Panc1 (cell line): ENCODE results near the gene PKD1L1. TPM values are rescaled to one million over a fixed set of nuclear protein-coding genes. Genes with fewer than 3 reads are reported as not detected.
A peak's percentile ranks its signal among the peaks of the same experiment; 100 is the strongest.

Source experiments
- ATAC-seq: fragments of 200-7000 bp; cut with Tn5 transposase; 2 replicates; pipeline ENCODE4 v1.9.1; 2020; ENCODE audit warnings: mild to moderate bottlenecking, moderate library complexity
- BruUV-seq: library from RNA; stranded (reverse); fragments of 400-500 nt; replicated peaks from 2 replicates; lab custom pipeline; 2021; lab: Mats Ljungman, UMichigan
- CTCF ChIA-PET: fragments of 300-600 bp; sonication (Branson Sonifier 250); formaldehyde crosslinking; loops from one replicate; lab custom pipeline; 2022; ENCODE audit warnings: antibody characterized with exemption; lab: Charles Lee
- POLR2A ChIA-PET: fragments of 300-600 bp; sonication (Branson Sonifier 250); formaldehyde crosslinking; loops from one replicate; lab custom pipeline; 2022; ENCODE audit warnings: antibody characterized with exemption; lab: Charles Lee
- DNase-seq: peaks from one replicate; pipeline ENCODE4 v3.0.0-alpha.2; 2010; ENCODE audit warnings: low read depth, low spot score
- H3K27ac ChIP-seq: 2 replicates; pipeline ENCODE4 v1.5.1; 2011; ENCODE audit warnings: mild to moderate bottlenecking, low read length, inconsistent platforms
- H3K27me3 ChIP-seq: fragments of 200-500 bp; sonication (Bioruptor generic); 2 replicates; pipeline ENCODE4 v1.6.0; 2014; ENCODE audit warnings: low read length, inconsistent platforms; ENCODE audit not compliant: control insufficient read depth, insufficient read depth
- H3K36me3 ChIP-seq: fragments of 200-500 bp; sonication (Bioruptor generic); 2 replicates; pipeline ENCODE4 v1.5.1; 2014; ENCODE audit warnings: inconsistent platforms, mild to moderate bottlenecking, low read length, moderate library complexity; ENCODE audit not compliant: control insufficient read depth, insufficient read depth
- H3K4me1 ChIP-seq: 2 replicates; pipeline ENCODE4 v1.5.1; 2011; ENCODE audit warnings: inconsistent platforms, mild to moderate bottlenecking, low read length, moderate library complexity; ENCODE audit not compliant: control insufficient read depth, insufficient read depth
- H3K4me3 ChIP-seq, 2 experiments: 2 replicates each; pipeline ENCODE4 v1.5.1; 2011 to 2012; ENCODE audit warnings: low read depth in 2 of 2, low read length in 2 of 2, mild to moderate bottlenecking in 2 of 2, inconsistent platforms in 1 of 2, moderate library complexity in 1 of 2
- H3K9me3 ChIP-seq: fragments of 200-500 bp; sonication (Bioruptor generic); 2 replicates; pipeline ENCODE4 v1.5.1; 2014; ENCODE audit warnings: low read depth, mild to moderate bottlenecking, inconsistent platforms, low read length, moderate library complexity; ENCODE audit not compliant: control insufficient read depth, insufficient read depth
- CTCF ChIP-seq: fragments of 450-650 bp; IDR thresholded peaks from 2 replicates; pipeline ENCODE4 v1.5.1; 2017; ENCODE audit warnings: mild to moderate bottlenecking
- POLR2AphosphoS5 ChIP-seq: IDR thresholded peaks from 2 replicates; pipeline ENCODE4 v1.6.1; 2012; ENCODE audit warnings: mild to moderate bottlenecking, low read depth, low read length, moderate library complexity
- REST ChIP-seq, 2 experiments: IDR thresholded peaks; 2 replicates each; pipeline ENCODE4 v1.6.1; 2011 to 2012; ENCODE audit warnings: low read depth in 2 of 2, control low read depth in 1 of 2, low read length in 1 of 2, mild to moderate bottlenecking in 1 of 2, moderate library complexity in 1 of 2; ENCODE audit not compliant: insufficient read depth in 1 of 2
- SIN3A ChIP-seq: IDR thresholded peaks from 2 replicates; pipeline ENCODE4 v1.6.1; 2012; ENCODE audit warnings: low read depth, mild to moderate bottlenecking, low read length, moderate library complexity, borderline replicate concordance; ENCODE audit not compliant: insufficient read depth
- TCF7L2 ChIP-seq: IDR thresholded peaks from 2 replicates; pipeline ENCODE4 v1.6.1; 2011; ENCODE audit warnings: mild to moderate bottlenecking, low read depth, low read length, inconsistent platforms
- in situ Hi-C: cut with HindIII; loops from 2 replicates; pipeline ENCODE4 v1.10.0; 2016; ENCODE audit warnings: low sequenced_read_pairs, low pct_unique_long_range_greater_than_20kb
- intact Hi-C: fragments of 100-400 bp; cut with micrococcal nuclease; formaldehyde crosslinking; loops from one replicate; pipeline ENCODE4 v1.10.0; 2022; ENCODE audit not compliant: unreplicated experiment
- total RNA-seq: library from RNA; stranded (reverse); gene quantifications from one replicate; pipeline ENCODE4 v1.2.1, GENCODE V29; 2021; ENCODE audit not compliant: unreplicated experiment

The PKD1L1 gene
- total RNA-seq, 1 experiment from 2014 or later: 2.2 TPM

GRCh38 chr7:47765373-47765979, 182.8 kb downstream of the PKD1L1 start:
- Histone ChIP-seq H3K27me3 (no peaks in the 10 kb centered on the region), H3K4me1 (peaks cover 29% of the 10 kb centered on the region), H3K9me3 (peaks cover 6% of the 10 kb centered on the region; the same call in 1 of the 2 replicates), H3K27ac (peak overlapping the region; percentile 100), H3K36me3 (no peaks in the 10 kb centered on the region), H3K4me3 (no peak overlapping the region)
- POLR2A ChIA-PET: interaction anchor here (0.6 kb wide), 1 partner anchor 19 kb away, joined by 3 read pairs; no protein-coding TSS in a partner anchor
- ATAC-seq: no peak
- BruUV-seq: no TSS peak
- DNase-seq: no peak
- in situ Hi-C loops (no loop called here), intact Hi-C loops (no loop called here)
- TF ChIP-seq CTCF (no peak), TCF7L2 (no peak), REST (IDR thresholded peaks at IDR 0.05; ENCODE audit: insufficient read depth in 1 of 2, low read depth in 2 of 2, low read length in 1 of 2) (no peak), SIN3A (no peak), POLR2AphosphoS5 (no peak)
- CTCF ChIA-PET: no interaction called here

- H3K9me3 ChIP-seq: peaks cover 6% of the 10 kb centered on the region; the same call in 1 of the 2 replicates
- H3K36me3 ChIP-seq: no peaks in the 10 kb centered on the region
- POLR2A ChIA-PET: interaction anchor here (0.8 kb wide), 1 partner anchor 233 kb away, joined by 3 read pairs; no protein-coding TSS in a partner anchor
- no TSS peak for BruUV-seq
- intact Hi-C loops (no loop called here), in situ Hi-C loops (no loop called here)
- peak overlapping the region; percentile 100 for H3K27ac ChIP-seq
- DNase-seq: no peak
- no peak overlapping the region for H3K4me3 ChIP-seq
- CTCF ChIA-PET: interaction anchor here (0.6 to 1.5 kb wide), 2 partner anchors 19 to 253 kb away, joined by 4 to 5 read pairs; no protein-coding TSS in a partner anchor
- peaks cover 29% of the 10 kb centered on the region for H3K4me1 ChIP-seq
- no peaks in the 10 kb centered on the region for H3K27me3 ChIP-seq
- TF ChIP-seq POLR2AphosphoS5 (no peak), TCF7L2 (no peak)
- no peak for ATAC-seq
Observed at GRCh38 chr7:47764746-47765145, 183.5 kb downstream of the PKD1L1 start.
